Activated CD4-positive, alpha-beta T cell treated with anti-CD3 and anti-CD28 coated beads, Interleukin-2, amount 10 ng/mL, durations not matched to agents 7 days and 5 days (primary cell): ENCODE data around the gene SIN3A. TPM values are rescaled to one million over a fixed set of nuclear protein-coding genes. Genes with fewer than 3 reads are reported as not detected.
"Not testable (repeated sequence)": the region's sequence is repeated elsewhere in the genome, so short reads cannot be mapped to it uniquely, and the experiment has no call there.

ENCODE experiments used
- CTCF ChIA-PET: fragments of 350-600 bp; sonication (Branson Sonifier 250); formaldehyde crosslinking; loops from one replicate; lab custom pipeline; 2021; ENCODE audit warnings: antibody characterized with exemption; lab: Charles Lee
- POLR2A ChIA-PET: fragments of 350-600 bp; sonication (Branson Sonifier 250); formaldehyde crosslinking; loops from one replicate; lab custom pipeline; 2021; ENCODE audit warnings: antibody characterized with exemption; lab: Charles Lee
- DNase-seq: peaks from one replicate; pipeline ENCODE4 v3.0.0-alpha.2; 2020
- H3K27ac Mint-ChIP-seq: one replicate; pipeline ENCODE4 v1.8.0; 2021; ENCODE audit warnings: mild to moderate bottlenecking, moderate library complexity, mixed read lengths
- H3K27me3 Mint-ChIP-seq: one replicate; pipeline ENCODE4 v1.8.0; 2021; ENCODE audit warnings: mixed read lengths
- H3K36me3 Mint-ChIP-seq: one replicate; pipeline ENCODE4 v1.8.0; 2021; ENCODE audit warnings: low read depth, mixed read lengths
- H3K4me1 Mint-ChIP-seq: one replicate; pipeline ENCODE4 v1.8.0; 2021; ENCODE audit warnings: mixed read lengths
- H3K4me3 Mint-ChIP-seq: one replicate; pipeline ENCODE4 v1.8.0; 2021; ENCODE audit warnings: mild to moderate bottlenecking, moderate library complexity, mixed read lengths
- H3K9me3 Mint-ChIP-seq: one replicate; pipeline ENCODE4 v1.8.0; 2021; ENCODE audit warnings: mixed read lengths
- total RNA-seq, 2 experiments: library from RNA; stranded (reverse); gene quantifications; one replicate each; pipeline ENCODE4 v1.2.3, GENCODE V29; 2021

Gene SIN3A
- total RNA-seq = 100 to 1,000 TPM; 106 to 115 TPM

DNA sequence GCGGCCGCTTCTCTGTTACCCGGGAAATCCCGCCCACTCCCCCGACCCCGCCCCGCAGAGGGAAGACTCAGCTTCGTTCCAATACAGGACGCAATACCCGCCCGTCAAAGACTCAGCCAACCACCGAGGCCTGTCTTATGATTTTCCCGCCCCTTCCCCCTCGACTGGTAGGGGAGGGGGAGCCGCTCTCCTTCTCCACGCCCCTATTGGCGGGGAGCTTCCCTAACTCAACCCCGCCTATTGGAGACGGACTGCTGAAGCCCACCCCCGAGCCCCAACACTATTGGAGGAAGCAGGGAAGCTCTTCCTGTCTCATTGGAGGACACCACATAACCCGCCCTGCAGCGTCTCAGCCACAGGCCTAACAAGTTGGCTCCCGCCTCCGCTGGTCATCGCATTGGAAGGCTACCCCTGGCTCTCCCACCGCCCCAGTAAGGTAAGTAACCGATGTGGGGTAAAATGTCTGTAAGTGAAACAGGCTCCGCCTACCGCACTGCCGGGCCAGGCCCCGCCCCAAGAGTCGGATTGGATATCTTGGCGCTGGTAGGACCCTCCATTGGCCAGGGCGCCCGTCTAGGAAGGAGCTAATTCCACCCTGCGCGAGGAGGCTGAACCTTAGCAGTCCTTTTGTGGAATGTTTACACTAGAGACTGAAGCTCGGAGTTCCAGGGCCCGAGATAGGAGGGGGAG lies at the start of gene SIN3A:
Gene SIN3A (minus strand): TSS at position 17 of the 690 bp plus-strand sequence. CDS start 21,315 bp downstream, outside the sequence.
- Mint-ChIP-seq H3K4me3 (peak within 1 kb of the TSS; percentile 87), H3K27ac (peak within 1 kb of the TSS; percentile 100), H3K27me3 (no peaks in the 10 kb centered on the region), H3K36me3 (peaks cover 11% of the 10 kb centered on the region), H3K4me1 (peaks cover 44% of the 10 kb centered on the region), H3K9me3 (no peaks in the 10 kb centered on the region)
- peak; percentile 100 for DNase-seq
- POLR2A ChIA-PET = interaction anchor here (0.6 to 5.0 kb wide), 5 partner anchors 84 to 428 kb away, joined by 3 to 18 read pairs (median 8); partner anchors contain the start of genes IMP3, MAN2C1, PPCDC and SNUPN
- CTCF ChIA-PET = interaction anchor here (0.6 to 1.9 kb wide), 10 partner anchors 9 to 664 kb away, joined by 3 to 7 read pairs (median 4); partner anchors contain the start of genes IMP3, MAN2C1 and SNX33

GRCh38 chr15:75493732-75494131 lies 42.2 kb upstream of the SIN3A start:
- H3K4me1 Mint-ChIP-seq = no peaks in the 10 kb centered on the region
- H3K27ac Mint-ChIP-seq = no peak overlapping the region
- POLR2A ChIA-PET = no interaction called here
- no peaks in the 10 kb centered on the region for H3K9me3 Mint-ChIP-seq
- CTCF ChIA-PET = interaction anchor here (1.3 kb wide), 1 partner anchor 16 kb away, joined by 3 read pairs; no protein-coding TSS in a partner anchor
- H3K4me3 Mint-ChIP-seq = no peak overlapping the region
- no peaks in the 10 kb centered on the region for H3K27me3 Mint-ChIP-seq
- no peak for DNase-seq
- peaks cover 19% of the 10 kb centered on the region for H3K36me3 Mint-ChIP-seq

DNA sequence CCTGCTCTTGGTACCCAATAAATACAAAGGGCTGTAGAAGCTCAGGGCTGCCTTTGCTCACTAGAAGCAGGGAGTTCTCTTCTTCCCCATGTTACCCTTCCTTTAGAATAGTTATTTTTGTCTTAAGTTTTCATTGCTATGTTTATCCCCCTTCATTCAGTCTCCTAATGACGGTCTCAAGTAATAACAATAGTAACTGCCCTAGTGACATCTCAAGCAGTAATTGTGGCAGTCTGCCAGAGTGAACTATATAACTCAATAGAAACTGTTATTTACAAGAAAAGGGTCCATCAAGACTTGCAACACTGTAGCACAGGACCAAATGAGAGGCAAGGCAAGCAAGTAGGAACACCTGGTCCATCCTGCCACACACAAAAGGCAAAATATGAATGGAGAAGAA lies 32.5 kb upstream of the SIN3A start:
- CTCF ChIA-PET = interaction anchor here (1.0 to 1.9 kb wide), 3 partner anchors 12 to 26 kb away, joined by 3 to 5 read pairs (median 5); no protein-coding TSS in a partner anchor
- H3K9me3 Mint-ChIP-seq = no peaks in the 10 kb centered on the region
- POLR2A ChIA-PET = no interaction called here

GRCh38 chr15:75483556-75483955 lies 32.1 kb upstream of the SIN3A start:
- DNase-seq, POLR2A ChIA-PET, H3K27me3 Mint-ChIP-seq, H3K4me3 Mint-ChIP-seq, H3K9me3 Mint-ChIP-seq, H3K4me1 Mint-ChIP-seq, H3K27ac Mint-ChIP-seq: not testable (repeated sequence)
- CTCF ChIA-PET = interaction anchor here (1.0 to 1.9 kb wide), 3 partner anchors 13 to 25 kb away, joined by 3 to 5 read pairs (median 5); no protein-coding TSS in a partner anchor
- H3K36me3 Mint-ChIP-seq = peaks cover 28% of the 10 kb centered on the region

More for the DNA sequence above, 32.5 kb upstream of the SIN3A start:
- H3K36me3 Mint-ChIP-seq = peaks cover 25% of the 10 kb centered on the region
- H3K4me1 Mint-ChIP-seq = peaks cover 4% of the 10 kb centered on the region
- DNase-seq = no peak
- H3K27me3 Mint-ChIP-seq = no peaks in the 10 kb centered on the region
- no peak overlapping the region for H3K4me3 Mint-ChIP-seq
- H3K27ac Mint-ChIP-seq = no peak overlapping the region

GRCh38 chr15:75483106-75483505 lies 31.6 kb upstream of the SIN3A start:
- H3K4me3 Mint-ChIP-seq = no peak overlapping the region
- peaks cover 4% of the 10 kb centered on the region for H3K4me1 Mint-ChIP-seq
- POLR2A ChIA-PET = no interaction called here
- no peak overlapping the region for H3K27ac Mint-ChIP-seq
- DNase-seq = no peak
- CTCF ChIA-PET = interaction anchor here (1.0 to 1.7 kb wide), 2 partner anchors 13 to 23 kb away, joined by 3 to 5 read pairs; no protein-coding TSS in a partner anchor
- no peaks in the 10 kb centered on the region for H3K9me3 Mint-ChIP-seq
- peaks cover 32% of the 10 kb centered on the region for H3K36me3 Mint-ChIP-seq
- no peaks in the 10 kb centered on the region for H3K27me3 Mint-ChIP-seq

DNA sequence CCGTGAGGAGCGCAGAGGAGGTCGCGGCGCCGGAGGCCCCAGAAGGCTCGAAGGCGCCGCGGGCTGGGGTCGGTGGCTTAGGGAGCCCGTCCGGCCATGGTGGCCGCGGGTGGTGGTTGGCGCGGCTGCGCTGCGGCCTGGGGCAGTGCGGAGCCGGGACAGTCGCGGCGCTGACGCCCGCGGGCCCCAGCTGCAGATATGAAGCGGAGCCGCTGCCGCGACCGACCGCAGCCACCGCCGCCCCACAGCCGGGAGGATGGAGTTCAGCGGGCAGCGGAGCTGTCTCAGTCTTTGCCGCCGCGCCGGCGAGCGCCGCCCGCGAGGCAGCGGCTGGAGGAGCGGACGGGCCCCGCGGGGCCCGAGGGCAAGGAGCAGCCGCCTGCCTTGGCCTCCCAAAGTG lies 29.0 kb upstream of the SIN3A start:
- H3K9me3 Mint-ChIP-seq, H3K4me3 Mint-ChIP-seq, H3K4me1 Mint-ChIP-seq, CTCF ChIA-PET, H3K27ac Mint-ChIP-seq, DNase-seq, POLR2A ChIA-PET, H3K27me3 Mint-ChIP-seq: not testable (repeated sequence)
- H3K36me3 Mint-ChIP-seq = peaks cover 31% of the 10 kb centered on the region

- peaks cover 4% of the 10 kb centered on the region for H3K4me1 Mint-ChIP-seq
- ChIA-PET POLR2A (no interaction called here), CTCF (interaction anchor here (1.0 kb wide), 1 partner anchor 27 kb away, joined by 3 read pairs; no protein-coding TSS in a partner anchor)
- no peak for DNase-seq
- H3K27me3 Mint-ChIP-seq = no peaks in the 10 kb centered on the region
- H3K9me3 Mint-ChIP-seq = no peaks in the 10 kb centered on the region
- no peak overlapping the region for H3K4me3 Mint-ChIP-seq
- H3K27ac Mint-ChIP-seq = no peak overlapping the region
- peaks cover 32% of the 10 kb centered on the region for H3K36me3 Mint-ChIP-seq
These were observed 28.2 kb upstream of the SIN3A start for GRCh38 chr15:75479670-75480069.

GRCh38 chr15:75477094-75477493 lies 25.6 kb upstream of the SIN3A start:
- H3K27ac Mint-ChIP-seq, POLR2A ChIA-PET, H3K4me3 Mint-ChIP-seq, DNase-seq, H3K27me3 Mint-ChIP-seq, H3K9me3 Mint-ChIP-seq, H3K4me1 Mint-ChIP-seq, CTCF ChIA-PET: not testable (repeated sequence)
- peaks cover 24% of the 10 kb centered on the region for H3K36me3 Mint-ChIP-seq

DNA sequence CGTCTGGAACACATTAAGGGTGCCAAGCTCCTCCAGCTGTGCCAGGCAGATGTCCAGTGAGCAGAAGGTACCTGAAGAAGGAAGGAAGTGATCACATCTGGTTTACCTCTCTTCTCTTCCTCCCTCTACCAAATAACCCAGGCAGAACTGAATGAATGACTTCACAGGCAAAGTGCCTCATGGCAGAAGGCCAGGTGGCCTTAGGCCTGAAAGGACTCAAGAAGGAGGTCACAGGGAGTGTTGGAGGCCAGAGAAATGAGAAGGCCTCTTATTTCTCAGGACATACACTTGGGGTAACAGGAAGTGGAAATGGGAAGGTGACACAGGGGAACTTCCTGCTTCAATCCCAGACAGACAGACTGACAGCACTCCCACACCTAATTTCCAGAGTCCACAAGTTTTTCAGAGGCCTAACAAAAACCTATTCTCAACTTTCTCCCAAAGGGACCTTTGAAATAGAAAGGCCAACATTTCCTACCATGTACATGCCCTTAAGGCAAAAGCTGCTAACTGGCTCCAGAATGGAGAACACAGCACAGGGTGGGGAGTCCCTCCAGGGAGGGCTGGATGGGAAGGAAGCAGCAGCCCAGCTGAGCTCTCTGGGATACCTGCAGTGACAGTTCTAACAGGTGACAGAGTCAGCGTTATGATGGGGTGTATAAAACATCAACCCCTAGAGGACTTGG lies 17.6 kb upstream of the SIN3A start:
- Mint-ChIP-seq H3K9me3 (no peaks in the 10 kb centered on the region), H3K4me3 (no peak overlapping the region), H3K4me1 (peaks cover 4% of the 10 kb centered on the region), H3K27me3 (no peaks in the 10 kb centered on the region), H3K27ac (peak overlapping the region; percentile 60), H3K36me3 (peaks cover 48% of the 10 kb centered on the region)
- DNase-seq = no peak
- POLR2A ChIA-PET = no interaction called here
- CTCF ChIA-PET = interaction anchor here (1.9 kb wide), 1 partner anchor 15 kb away, joined by 6 read pairs; no protein-coding TSS in a partner anchor

DNA sequence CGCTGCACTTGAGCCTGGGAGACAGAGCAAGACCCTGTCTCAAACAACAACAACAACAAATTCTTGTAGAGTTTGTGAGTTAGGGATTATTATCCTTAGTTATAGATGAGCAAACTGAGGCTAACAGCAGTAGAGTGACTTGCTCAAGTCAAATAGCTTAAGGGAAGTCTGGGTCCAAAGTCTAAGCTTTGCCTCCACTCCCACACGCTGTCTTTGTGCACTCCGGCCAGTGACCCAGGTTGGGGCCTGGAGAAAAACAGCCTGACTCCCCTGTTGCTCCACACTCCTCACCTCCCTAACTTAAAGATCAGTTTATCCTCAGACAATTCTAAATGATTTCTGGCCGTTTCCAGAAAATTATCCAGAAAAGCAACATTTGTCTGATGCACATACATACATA lies 9.2 kb upstream of the SIN3A start:
- no peak overlapping the region for H3K4me3 Mint-ChIP-seq
- H3K4me1 Mint-ChIP-seq = peaks cover 11% of the 10 kb centered on the region

GRCh38 chr15:75459581-75459980 lies 8.1 kb upstream of the SIN3A start:
- Mint-ChIP-seq H3K4me3 (no peak overlapping the region), H3K4me1 (peaks cover 11% of the 10 kb centered on the region), H3K9me3 (no peaks in the 10 kb centered on the region), H3K27me3 (no peaks in the 10 kb centered on the region), H3K27ac (no peak overlapping the region), H3K36me3 (no peaks in the 10 kb centered on the region)
- DNase-seq = no peak
- CTCF ChIA-PET = interaction anchor here (0.6 to 1.2 kb wide), 3 partner anchors 27 to 1283 kb away, joined by 3 read pairs; no protein-coding TSS in a partner anchor
- POLR2A ChIA-PET = no interaction called here

More for the DNA sequence above, 9.2 kb upstream of the SIN3A start:
- ChIA-PET POLR2A (no interaction called here), CTCF (interaction anchor here (0.6 to 1.2 kb wide), 2 partner anchors 9 to 26 kb away, joined by 3 read pairs; partner anchors contain the start of gene SIN3A)
- Mint-ChIP-seq H3K27ac (no peak overlapping the region), H3K36me3 (peaks cover 2% of the 10 kb centered on the region), H3K9me3 (no peaks in the 10 kb centered on the region), H3K27me3 (no peaks in the 10 kb centered on the region)
- no peak for DNase-seq

DNA sequence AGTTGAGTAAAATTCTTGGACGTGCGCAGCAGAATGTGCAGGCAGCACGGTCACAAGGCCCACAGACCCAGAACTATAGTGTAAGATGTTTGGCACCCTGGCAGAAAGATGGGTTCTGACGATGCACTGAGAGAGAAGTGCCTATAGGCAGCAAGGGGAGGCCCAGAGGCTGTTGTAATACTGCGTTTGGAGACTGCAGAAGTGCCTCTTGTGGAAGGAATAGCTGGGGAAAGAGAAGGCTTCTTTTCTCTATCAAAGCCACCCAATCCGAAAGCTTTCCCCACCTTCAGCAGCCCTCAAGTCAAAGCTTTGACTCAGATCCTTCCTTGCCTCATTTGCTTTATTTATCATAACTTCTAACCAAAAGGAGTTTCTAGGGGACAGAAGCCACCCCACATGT lies 5.2 kb upstream of the SIN3A start:
- no peaks in the 10 kb centered on the region for H3K9me3 Mint-ChIP-seq
- peaks cover 3% of the 10 kb centered on the region for H3K36me3 Mint-ChIP-seq
- POLR2A ChIA-PET = no interaction called here
- no peaks in the 10 kb centered on the region for H3K27me3 Mint-ChIP-seq
- peaks cover 14% of the 10 kb centered on the region for H3K4me1 Mint-ChIP-seq
- peak overlapping the region; percentile 95 for H3K27ac Mint-ChIP-seq
- DNase-seq = no peak
- H3K4me3 Mint-ChIP-seq = peak overlapping the region; percentile 87
- CTCF ChIA-PET = interaction anchor here (1.2 kb wide), 1 partner anchor 10 kb away, joined by 3 read pairs; no protein-coding TSS in a partner anchor
